NCI-H1694 (cell line): ENCODE results near the gene S1PR1.

ENCODE experiments used
- DNase-seq: peaks from one replicate; lab custom pipeline; 2025; lab: John Stamatoyannopoulos, UW

The S1PR1 gene

GRCh38 chr1:101245246-101245927 lies 8.6 kb downstream of the S1PR1 start:
- DNase-seq, result no peak

- DNase-seq, result no peak
Observed at GRCh38 chr1:101247404-101248287, 10.8 kb downstream of the S1PR1 start.

GRCh38 chr1:101250222-101250621 lies 13.4 kb downstream of the S1PR1 start:
- no peak for DNase-seq

GRCh38 chr1:101250656-101251272 lies 13.9 kb downstream of the S1PR1 start:
- no peak for DNase-seq

GRCh38 chr1:101251504-101251903 lies 14.7 kb downstream of the S1PR1 start:
- DNase-seq, result no peak

- DNase-seq, result no peak
Observed at GRCh38 chr1:101253976-101254674, 17.3 kb downstream of the S1PR1 start.

- DNase-seq, result no peak
Observed at GRCh38 chr1:101257500-101258325, 20.9 kb downstream of the S1PR1 start.

- DNase-seq, result no peak
Observed at GRCh38 chr1:101259744-101260148, 22.9 kb downstream of the S1PR1 start.

- no peak for DNase-seq
Observed at GRCh38 chr1:101260556-101261350, 23.9 kb downstream of the S1PR1 start.

- no peak for DNase-seq
Observed at GRCh38 chr1:101261623-101262022, 24.8 kb downstream of the S1PR1 start.

- no peak for DNase-seq
Observed at GRCh38 chr1:101262060-101262459, 25.2 kb downstream of the S1PR1 start.

GRCh38 chr1:101262630-101263348 lies 26.0 kb downstream of the S1PR1 start:
- DNase-seq, result no peak

- no peak for DNase-seq
Observed at GRCh38 chr1:101264697-101265096, 27.9 kb downstream of the S1PR1 start.

GRCh38 chr1:101265684-101266083 lies 28.9 kb downstream of the S1PR1 start:
- no peak for DNase-seq

- no peak for DNase-seq
Observed at GRCh38 chr1:101267082-101267481, 30.3 kb downstream of the S1PR1 start.

- DNase-seq, result no peak
Observed at GRCh38 chr1:101268893-101269292, 32.1 kb downstream of the S1PR1 start.

GRCh38 chr1:101275672-101276071 lies 38.9 kb downstream of the S1PR1 start:
- DNase-seq, result no peak

GRCh38 chr1:101276818-101277217 lies 40.0 kb downstream of the S1PR1 start:
- DNase-seq, result no peak

- no peak for DNase-seq
Observed at GRCh38 chr1:101278238-101278637, 41.4 kb downstream of the S1PR1 start.

- DNase-seq, result no peak
Observed at GRCh38 chr1:101278845-101279244, 42.0 kb downstream of the S1PR1 start.
